ENCODE data around the gene TLN1. TPM values are rescaled to one million over a fixed set of nuclear protein-coding genes. Genes with fewer than 3 reads are reported as not detected.

Gene TLN1
- total RNA-seq, 1 donor from 2014 or later = 684 TPM

DNA sequence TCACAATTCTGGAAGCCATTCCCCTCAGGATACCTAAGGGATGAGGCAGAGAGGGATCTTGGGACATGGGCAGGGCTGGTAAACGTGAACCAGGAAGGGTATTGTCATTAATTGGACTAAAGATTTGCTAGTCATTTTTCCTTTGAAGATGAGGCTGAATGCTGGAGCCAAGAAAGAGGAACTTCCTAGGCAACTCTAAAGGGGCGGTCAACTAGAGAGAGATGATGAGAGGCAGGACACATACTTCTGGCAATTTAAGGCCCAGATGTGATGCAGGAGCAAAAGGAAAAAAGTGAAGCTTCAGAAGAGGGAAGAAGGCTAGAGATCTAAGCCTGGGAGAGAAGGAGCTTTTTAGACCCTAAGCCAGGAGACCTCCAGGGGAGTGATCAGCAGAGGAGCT is 11.5 kb upstream of the TLN1 start:
- Mint-ChIP-seq H3K4me3 (ENCODE audit: unreplicated experiment) (no peak overlapping the region), H3K4me1 (ENCODE audit: low read depth) (peaks cover 33% of the 10 kb centered on the region), H3K36me3 (ENCODE audit: low read depth) (peaks cover 33% of the 10 kb centered on the region), H3K9me3 (ENCODE audit: low read depth) (no peaks in the 10 kb centered on the region), H3K27me3 (ENCODE audit: low read depth) (no peaks in the 10 kb centered on the region), H3K27ac (ENCODE audit: unreplicated experiment) (no peak overlapping the region)
- TF ChIP-seq, protein P1, sequence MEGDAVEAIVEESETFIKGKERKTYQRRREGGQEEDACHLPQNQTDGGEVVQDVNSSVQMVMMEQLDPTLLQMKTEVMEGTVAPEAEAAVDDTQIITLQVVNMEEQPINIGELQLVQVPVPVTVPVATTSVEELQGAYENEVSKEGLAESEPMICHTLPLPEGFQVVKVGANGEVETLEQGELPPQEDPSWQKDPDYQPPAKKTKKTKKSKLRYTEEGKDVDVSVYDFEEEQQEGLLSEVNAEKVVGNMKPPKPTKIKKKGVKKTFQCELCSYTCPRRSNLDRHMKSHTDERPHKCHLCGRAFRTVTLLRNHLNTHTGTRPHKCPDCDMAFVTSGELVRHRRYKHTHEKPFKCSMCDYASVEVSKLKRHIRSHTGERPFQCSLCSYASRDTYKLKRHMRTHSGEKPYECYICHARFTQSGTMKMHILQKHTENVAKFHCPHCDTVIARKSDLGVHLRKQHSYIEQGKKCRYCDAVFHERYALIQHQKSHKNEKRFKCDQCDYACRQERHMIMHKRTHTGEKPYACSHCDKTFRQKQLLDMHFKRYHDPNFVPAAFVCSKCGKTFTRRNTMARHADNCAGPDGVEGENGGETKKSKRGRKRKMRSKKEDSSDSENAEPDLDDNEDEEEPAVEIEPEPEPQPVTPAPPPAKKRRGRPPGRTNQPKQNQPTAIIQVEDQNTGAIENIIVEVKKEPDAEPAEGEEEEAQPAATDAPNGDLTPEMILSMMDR (IDR thresholded peaks at IDR 0.05) = no peak
- DNase-seq (ENCODE audit: low spot score) = no peak

DNA sequence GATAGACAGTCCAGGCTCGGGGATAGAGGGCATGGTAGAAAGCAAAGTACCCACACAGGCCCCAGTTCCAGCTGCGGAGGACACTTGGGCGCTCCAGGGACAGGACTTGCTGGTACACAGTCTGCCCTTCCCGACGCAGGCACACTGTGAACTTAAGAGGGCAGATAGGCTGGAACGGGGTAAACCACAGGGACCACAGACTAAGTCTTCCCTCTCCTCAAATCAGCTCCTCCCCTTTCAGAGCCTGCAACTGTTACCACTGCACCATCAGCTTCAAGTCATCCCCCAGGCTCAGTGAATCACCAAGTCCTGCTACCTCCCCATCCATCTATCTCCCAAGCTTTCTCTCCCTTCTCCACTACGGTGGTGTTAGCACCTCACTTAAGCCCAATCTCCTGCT is 9.7 kb upstream of the TLN1 start:
- Mint-ChIP-seq H3K4me3 (ENCODE audit: unreplicated experiment) (no peak overlapping the region), H3K36me3 (ENCODE audit: low read depth) (peaks cover 44% of the 10 kb centered on the region), H3K27me3 (ENCODE audit: low read depth) (no peaks in the 10 kb centered on the region), H3K9me3 (ENCODE audit: low read depth) (no peaks in the 10 kb centered on the region), H3K27ac (ENCODE audit: unreplicated experiment) (no peak overlapping the region), H3K4me1 (ENCODE audit: low read depth) (peaks cover 20% of the 10 kb centered on the region)
- TF ChIP-seq, protein P1 (IDR thresholded peaks at IDR 0.05) = no peak
- DNase-seq (ENCODE audit: low spot score) = no peak

DNA sequence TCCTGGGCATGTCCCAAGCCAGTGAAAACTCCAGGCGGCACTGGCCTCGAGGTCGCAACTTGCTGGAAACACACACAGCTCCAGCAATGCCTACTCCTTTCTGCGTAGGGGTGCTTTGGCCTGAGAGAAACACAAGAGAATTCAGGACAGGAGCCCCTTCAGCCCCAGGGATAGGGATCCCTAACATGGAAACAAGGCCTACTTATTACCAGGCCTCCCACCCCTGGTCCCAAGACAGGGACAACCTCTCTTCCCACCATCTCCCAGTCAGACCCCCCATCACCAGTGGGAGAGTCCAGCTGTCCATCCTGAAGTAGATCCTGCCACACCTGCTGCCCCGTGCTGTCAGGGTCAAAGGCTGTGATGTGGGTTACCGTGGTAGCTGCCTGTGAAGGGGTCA is 8.2 kb upstream of the TLN1 start:
- H3K36me3 Mint-ChIP-seq (ENCODE audit: low read depth) = peaks cover 48% of the 10 kb centered on the region

DNA sequence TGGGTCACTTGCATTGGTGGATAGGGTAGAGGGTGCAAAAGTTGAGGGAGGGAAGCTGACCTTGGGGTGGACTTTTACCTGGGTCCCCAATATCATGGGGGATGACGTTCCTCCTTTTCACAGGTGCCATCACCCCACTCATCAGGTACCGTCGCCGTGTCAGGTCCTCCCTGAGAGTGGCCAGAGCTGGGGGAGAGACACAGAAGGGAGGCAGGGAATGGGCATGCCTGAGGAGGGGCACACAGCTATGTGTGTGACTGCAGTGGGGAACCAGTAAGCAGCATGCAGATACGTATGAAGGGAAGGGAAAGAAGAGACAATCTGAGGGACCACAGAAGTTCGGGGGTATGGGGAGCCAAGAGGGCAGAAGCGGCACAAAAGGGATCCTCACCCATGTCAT is 6.9 kb upstream of the TLN1 start:
- H3K36me3 Mint-ChIP-seq (ENCODE audit: low read depth) = peaks cover 47% of the 10 kb centered on the region
- no peak for DNase-seq (ENCODE audit: low spot score)
- H3K4me1 Mint-ChIP-seq (ENCODE audit: low read depth) = peaks cover 18% of the 10 kb centered on the region
- H3K27ac Mint-ChIP-seq (ENCODE audit: unreplicated experiment) = peak overlapping the region; percentile 62
- H3K4me3 Mint-ChIP-seq (ENCODE audit: unreplicated experiment) = no peak overlapping the region
- no peaks in the 10 kb centered on the region for H3K27me3 Mint-ChIP-seq (ENCODE audit: low read depth)
- TF ChIP-seq, protein P1 (IDR thresholded peaks at IDR 0.05) = no peak
- no peaks in the 10 kb centered on the region for H3K9me3 Mint-ChIP-seq (ENCODE audit: low read depth)

More for the DNA sequence above, 8.2 kb upstream of the TLN1 start:
- Mint-ChIP-seq H3K4me3 (ENCODE audit: unreplicated experiment) (no peak overlapping the region), H3K9me3 (ENCODE audit: low read depth) (no peaks in the 10 kb centered on the region), H3K27ac (ENCODE audit: unreplicated experiment) (no peak overlapping the region), H3K27me3 (ENCODE audit: low read depth) (no peaks in the 10 kb centered on the region), H3K4me1 (ENCODE audit: low read depth) (peaks cover 16% of the 10 kb centered on the region)
- TF ChIP-seq, protein P1 (IDR thresholded peaks at IDR 0.05) = no peak
- no peak for DNase-seq (ENCODE audit: low spot score)

DNA sequence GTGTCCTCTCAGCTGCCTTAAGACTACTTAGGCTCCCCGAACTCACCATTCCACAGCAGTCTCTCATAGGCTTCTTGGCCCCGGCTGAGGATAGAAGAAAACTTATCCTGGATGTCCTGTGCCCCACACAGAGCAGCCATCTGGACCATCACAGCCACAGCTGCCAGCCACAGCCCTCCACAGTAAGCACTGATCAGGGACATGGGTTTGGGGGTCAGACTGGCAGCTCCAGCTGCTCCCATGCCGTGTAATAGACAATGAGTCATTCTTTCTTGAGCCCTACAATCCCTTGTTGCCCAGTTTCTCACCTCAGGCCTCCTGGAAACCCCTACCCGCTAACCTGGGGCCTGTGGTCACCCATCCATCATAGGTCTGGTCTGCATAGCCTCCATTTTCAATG is 6.2 kb upstream of the TLN1 start:
- peak overlapping the region; percentile 71 for H3K27ac Mint-ChIP-seq (ENCODE audit: unreplicated experiment)
- H3K36me3 Mint-ChIP-seq (ENCODE audit: low read depth) = peaks cover 42% of the 10 kb centered on the region

More for the DNA sequence above, 6.2 kb upstream of the TLN1 start:
- Mint-ChIP-seq H3K27me3 (ENCODE audit: low read depth) (no peaks in the 10 kb centered on the region), H3K4me1 (ENCODE audit: low read depth) (peaks cover 26% of the 10 kb centered on the region), H3K4me3 (ENCODE audit: unreplicated experiment) (no peak overlapping the region), H3K9me3 (ENCODE audit: low read depth) (no peaks in the 10 kb centered on the region)
- no peak for DNase-seq (ENCODE audit: low spot score)
- TF ChIP-seq, protein P1 (IDR thresholded peaks at IDR 0.05) = no peak
